NCI-H524 (cell line): ENCODE measurements around the gene IFNL1.
"Not testable (repeated sequence)": the region's sequence is repeated elsewhere in the genome, so short reads cannot be mapped to it uniquely, and the experiment has no call there.

ENCODE experiments used
- DNase-seq, 2 experiments: peaks; one replicate each; lab custom pipeline; 2025; lab: John Stamatoyannopoulos, UW

IFNL1 gene

GRCh38 chr19:39308531-39309304 lies 12.5 kb downstream of the IFNL1 start:
- DNase-seq = no peak

GRCh38 chr19:39309305-39309670 lies 13.1 kb downstream of the IFNL1 start:
- DNase-seq = not testable (repeated sequence)

- no peak for DNase-seq
Measured at GRCh38 chr19:39310558-39311311, 14.5 kb downstream of the IFNL1 start.

GRCh38 chr19:39314016-39314728 lies 18.0 kb downstream of the IFNL1 start:
- DNase-seq = no peak

GRCh38 chr19:39315933-39316332 lies 19.7 kb downstream of the IFNL1 start:
- DNase-seq = no peak

GRCh38 chr19:39316627-39317321 lies 20.6 kb downstream of the IFNL1 start:
- no peak for DNase-seq

- no peak for DNase-seq
Measured at GRCh38 chr19:39317476-39317875, 21.3 kb downstream of the IFNL1 start.

- DNase-seq = no peak
Measured at GRCh38 chr19:39318071-39318470, 21.9 kb downstream of the IFNL1 start.

- no peak for DNase-seq
Measured at GRCh38 chr19:39318690-39319089, 22.5 kb downstream of the IFNL1 start.

- no peak for DNase-seq
Measured at GRCh38 chr19:39319098-39319891, 23.1 kb downstream of the IFNL1 start.

- DNase-seq = peak; percentile 77 to 94
Measured at GRCh38 chr19:39319892-39320248, 23.7 kb downstream of the IFNL1 start.

- no peak for DNase-seq
Measured at GRCh38 chr19:39321117-39321831, 25.1 kb downstream of the IFNL1 start.

GRCh38 chr19:39321832-39322176 lies 25.6 kb downstream of the IFNL1 start:
- DNase-seq = no peak

- no peak for DNase-seq
Measured at GRCh38 chr19:39324242-39324842, 28.1 kb downstream of the IFNL1 start.

- peak; percentile 40 to 42 for DNase-seq
Measured at GRCh38 chr19:39325778-39326665, 29.8 kb downstream of the IFNL1 start.

GRCh38 chr19:39327363-39328045 lies 31.3 kb downstream of the IFNL1 start:
- DNase-seq = no peak

- DNase-seq = peak; percentile 60 to 74
Measured at GRCh38 chr19:39328046-39328705, 32.0 kb downstream of the IFNL1 start.

GRCh38 chr19:39329948-39330347 lies 33.7 kb downstream of the IFNL1 start:
- DNase-seq = no peak
